ENCODE results near the gene ELMOD3. TPM values are rescaled to one million over a fixed set of nuclear protein-coding genes. Genes with fewer than 3 reads are reported as not detected.

ELMOD3 gene
- total and polyA plus RNA-seq, 9 of the 15 experiments (the other 6 are each of a cell fraction or from before 2014, with no cell fraction given): 2.7 to 18.7 (median 11.6) TPM

GRCh38 chr2:85418132-85419008, 63.8 kb downstream of the ELMOD3 start, which contains the start of gene SH2D6 (continued):
- peak; percentile 33; the same call in 1 of the 2 replicates for TF ChIP-seq HINFP (tag; conservative IDR thresholded peaks at IDR 0.05; ENCODE audit: low read depth)
- no peak for TF ChIP-seq ZSCAN32 (CRISPR knock-in tag; IDR thresholded peaks at IDR 0.05)
- TF ChIP-seq MEF2A (IDR thresholded peaks at IDR 0.05; ENCODE audit: control insufficient read depth, low read depth, low read length): no peak
- TF ChIP-seq MTA3 (IDR thresholded peaks at IDR 0.05; ENCODE audit: borderline replicate concordance): peak; percentile 61
- peak; percentile 67; the same call in 1 of the 2 replicates for TF ChIP-seq ZNF449 (CRISPR knock-in tag; IDR thresholded peaks at IDR 0.05)
- TF ChIP-seq TEAD1 (CRISPR knock-in tag; IDR thresholded peaks at IDR 0.05): peak; percentile 55 to 70; a peak in 2 of 4 replicates
- TF ChIP-seq THAP12 (CRISPR knock-in tag; IDR thresholded peaks at IDR 0.05): no peak
- TF ChIP-seq, protein P1, sequence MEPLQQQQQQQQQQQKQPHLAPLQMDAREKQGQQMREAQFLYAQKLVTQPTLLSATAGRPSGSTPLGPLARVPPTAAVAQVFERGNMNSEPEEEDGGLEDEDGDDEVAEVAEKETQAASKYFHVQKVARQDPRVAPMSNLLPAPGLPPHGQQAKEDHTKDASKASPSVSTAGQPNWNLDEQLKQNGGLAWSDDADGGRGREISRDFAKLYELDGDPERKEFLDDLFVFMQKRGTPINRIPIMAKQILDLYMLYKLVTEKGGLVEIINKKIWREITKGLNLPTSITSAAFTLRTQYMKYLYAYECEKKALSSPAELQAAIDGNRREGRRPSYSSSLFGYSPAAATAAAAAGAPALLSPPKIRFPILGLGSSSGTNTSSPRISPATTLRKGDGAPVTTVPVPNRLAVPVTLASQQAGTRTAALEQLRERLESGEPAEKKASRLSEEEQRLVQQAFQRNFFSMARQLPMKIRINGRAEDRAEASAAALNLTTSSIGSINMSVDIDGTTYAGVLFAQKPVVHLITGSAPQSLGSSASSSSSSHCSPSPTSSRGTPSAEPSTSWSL (CRISPR knock-in tag; IDR thresholded peaks at IDR 0.05; ENCODE audit: borderline replicate concordance): no peak
- no peak for TF ChIP-seq DPF2 (IDR thresholded peaks at IDR 0.05)
- no peak; the same call in none of the 2 replicates for TF ChIP-seq HMGXB4 (CRISPR knock-in tag; IDR thresholded peaks at IDR 0.05)
- no peak for TF ChIP-seq ZFP36 (IDR thresholded peaks at IDR 0.05; ENCODE audit: low read depth, low read length, partially characterized antibody)
- no peak for TF ChIP-seq RBM39 (optimal IDR thresholded peaks at IDR 0.05; ENCODE audit: low read depth, low read length)
- no peak for TF ChIP-seq GATA2 (CRISPR knock-in tag; IDR thresholded peaks at IDR 0.05)
- no peak for TF ChIP-seq SMARCB1 (IDR thresholded peaks at IDR 0.05; ENCODE audit: insufficient read length, low read depth)
- peak; percentile 51 for TF ChIP-seq EGR1 (conservative IDR thresholded peaks at IDR 0.05)
- TF ChIP-seq ZNF584 (CRISPR knock-in tag; IDR thresholded peaks at IDR 0.05; ENCODE audit: low read depth): peak; percentile 89
- peak; percentile 70 for TF ChIP-seq POLR2B (IDR thresholded peaks at IDR 0.05; ENCODE audit: low read depth, partially characterized antibody)
- no peak for TF ChIP-seq CREBBP (IDR thresholded peaks at IDR 0.05; ENCODE audit: low read depth, low read length)

Measured in K562 (cell line).